K562 (cell line): ENCODE measurements around the gene RHOF. TPM values are rescaled to one million over a fixed set of nuclear protein-coding genes. Genes with fewer than 3 reads are reported as not detected.

Source experiments
- FOXA3 ChIP-seq, 2 experiments: fragments of 450-650 bp in 1 of 2; sonication (generic) in 1 of 2; formaldehyde crosslinking; IDR thresholded peaks in 1 of 2; conservative IDR thresholded peaks in 1 of 2; 2 replicates each; pipeline versions ENCODE4 v1.4.0 to v1.8.0; 2020 to 2022; ENCODE audit warnings: mild to moderate bottlenecking in 2 of 2, missing genetic modification reagents in 1 of 2
- ILK ChIP-seq: fragments of 450-650 bp; IDR thresholded peaks from 2 replicates; pipeline ENCODE4 v1.6.1; 2016; ENCODE audit warnings: missing genetic modification characterization, low read depth, mild to moderate bottlenecking, missing compliant biosample characterization, moderate library complexity, borderline replicate concordance
- KDM2B ChIP-seq: fragments of 250-450 bp; sonication (Bioruptor Pico); IDR thresholded peaks from 2 replicates; pipeline ENCODE4 v1.8.0; 2021; ENCODE audit warnings: mild to moderate bottlenecking, moderate library complexity
- POLR2B ChIP-seq: fragments of 450-650 bp; IDR thresholded peaks from 2 replicates; pipeline ENCODE4 v1.6.1; 2018; ENCODE audit warnings: low read depth; ENCODE audit not compliant: partially characterized antibody
- PYGO2 ChIP-seq: fragments of 450-650 bp; IDR thresholded peaks from 2 replicates; pipeline ENCODE4 v1.6.1; 2016; ENCODE audit warnings: mild to moderate bottlenecking, missing genetic modification characterization, moderate library complexity, missing compliant biosample characterization
- SIX5 ChIP-seq, 2 experiments: IDR thresholded peaks; 2 replicates each; pipeline ENCODE4 v1.6.1; 2011; ENCODE audit warnings: low read length in 2 of 2, borderline replicate concordance in 1 of 2, low read depth in 1 of 2, mild to moderate bottlenecking in 1 of 2, moderate library complexity in 1 of 2; ENCODE audit not compliant: insufficient read depth in 1 of 2
- SPI1 ChIP-seq: IDR thresholded peaks from 2 replicates; pipeline ENCODE4 v1.6.1; 2011; ENCODE audit warnings: low read depth, low read length, control low read depth, borderline replicate concordance
- SRF ChIP-seq, 2 experiments: fragments of 250-450, 450-650 bp in 1 of 2; sonication (Bioruptor Pico) in 1 of 2; sonication (generic) in 1 of 2; formaldehyde crosslinking; IDR thresholded peaks; 2 replicates each; pipeline versions ENCODE4 v1.5.0 to v1.5.1; 2020 to 2022; ENCODE audit warnings: mild to moderate bottlenecking in 1 of 2, missing genetic modification reagents in 1 of 2
- THAP7 ChIP-seq: fragments of 250-450 bp; sonication (Bioruptor Pico); IDR thresholded peaks from 2 replicates; pipeline ENCODE4 v1.5.0; 2021
- ZFP30 ChIP-seq: fragments of 250-450 bp; sonication (Bioruptor Pico); IDR thresholded peaks from 2 replicates; pipeline ENCODE4 v1.8.0; 2022; ENCODE audit warnings: moderate library complexity, mild to moderate bottlenecking, inconsistent platforms, borderline replicate concordance
- ZNF23 ChIP-seq: fragments of 250-450 bp; sonication (Bioruptor Pico); IDR thresholded peaks from 2 replicates; pipeline ENCODE4 v1.4.0; 2020; ENCODE audit warnings: mild to moderate bottlenecking
- ZNF584 ChIP-seq: fragments of 200-800 bp; sonication (Bioruptor generic); IDR thresholded peaks from 2 replicates; pipeline ENCODE4 v1.6.1; 2016; ENCODE audit warnings: low read depth, mild to moderate bottlenecking, missing genetic modification characterization, missing compliant biosample characterization
- polyA plus RNA-seq, 8 experiments: library from polyadenylated mRNA; depleted of rRNA in 4 of 8; stranded (reverse) in 5 of 8; unstranded in 3 of 8; fragments of >200 nt; fragmentation: Nextera tagmentation in 2 of 8; fragmentation: Illumina TruSeq in 1 of 8; extraction: Ambion mirVana in 2 of 8; extraction: Trizol in 1 of 8; gene quantifications; 2 replicates each; pipeline versions ENCODE4 v1.2.1 to v1.2.3, GENCODE V29; 2011 to 2014; ENCODE audit warnings: inconsistent platforms in 1 of 8, missing spikeins in 1 of 8
- total RNA-seq, 7 experiments: library from RNA; depleted of rRNA in 6 of 7; stranded (reverse); fragments of >200 nt in 6 of 7; fragmentation: Illumina TruSeq in 2 of 7; extraction: Trizol in 2 of 7; gene quantifications; 2 replicates each; pipeline versions ENCODE4 v1.2.1 to v1.2.3, GENCODE V29; 2011 to 2021; ENCODE audit warnings: low replicate concordance in 1 of 7
- TF ChIP-seq, protein P1 (sequence below): sonication (generic); formaldehyde crosslinking; IDR thresholded peaks from 2 replicates; pipeline ENCODE4 v1.8.0; 2022; ENCODE audit warnings: missing genetic modification reagents, mild to moderate bottlenecking, borderline replicate concordance
- TF ChIP-seq, protein P2 (sequence below): IDR thresholded peaks from 2 replicates; pipeline ENCODE4 v1.6.1; 2011; ENCODE audit warnings: borderline replicate concordance, low read depth, mild to moderate bottlenecking, moderate library complexity, low read length; ENCODE audit not compliant: insufficient read depth, poor library complexity, severe bottlenecking
- TF ChIP-seq, protein P3 (sequence below): sonication (generic); formaldehyde crosslinking; IDR thresholded peaks from 2 replicates; pipeline ENCODE4 v1.8.0; 2022; ENCODE audit warnings: mild to moderate bottlenecking, missing genetic modification reagents

The RHOF gene
- total and polyA plus RNA-seq, 9 of the 15 experiments (the other 6 are each of a cell fraction or from before 2014, with no cell fraction given) = 0.13 to 10.1 (median 4.0) TPM

DNA sequence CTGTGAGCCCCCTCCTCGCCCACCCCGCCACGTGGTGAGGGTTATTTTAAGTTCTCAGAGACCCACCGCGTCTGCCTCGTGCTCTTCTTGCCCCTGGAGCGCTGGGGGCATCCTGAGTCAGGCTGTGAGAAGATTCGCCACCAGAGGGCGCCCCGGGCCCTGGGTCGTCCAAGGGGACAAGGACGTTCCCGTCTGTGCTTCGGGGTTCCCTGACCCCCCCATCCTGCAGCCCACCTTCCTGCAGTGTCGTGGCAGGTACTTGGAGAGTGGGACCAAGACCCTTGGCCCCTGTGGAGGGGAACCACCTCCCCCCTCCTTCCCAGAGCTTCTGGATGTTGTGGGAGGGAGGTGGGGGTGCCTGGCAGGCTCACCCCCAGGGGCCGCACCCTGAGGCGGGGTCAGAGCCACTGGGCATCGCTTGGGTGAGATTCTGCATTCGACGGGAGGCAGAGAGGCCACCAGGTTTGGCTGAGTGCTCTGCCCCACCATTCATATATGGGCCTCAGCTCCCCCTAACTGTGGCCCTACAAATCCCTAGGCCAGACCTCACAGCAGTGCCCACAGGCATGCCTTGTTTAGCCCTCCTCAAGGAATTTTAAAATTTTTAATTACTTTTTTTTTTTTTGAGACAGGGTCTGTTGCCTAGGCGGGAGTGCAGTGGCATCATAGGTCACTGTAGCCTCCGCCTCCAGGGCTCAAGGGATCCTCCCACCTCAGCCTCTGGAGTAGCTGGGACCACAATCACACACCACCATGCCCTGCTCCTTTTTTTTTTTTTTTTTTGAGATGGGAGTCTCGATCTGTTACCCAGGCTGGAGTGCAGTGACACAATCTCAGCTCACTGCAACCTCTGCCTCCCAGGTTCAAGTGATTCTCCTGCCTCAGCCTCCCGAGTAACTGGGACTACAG, 17.0 kb downstream of the RHOF start (continued):
- TF ChIP-seq ZFP30 (CRISPR knock-in tag) (no peak), ILK (no peak), SRF (CRISPR knock-in tag; IDR thresholded peaks at IDR 0.05) (no peak), ZNF23 (CRISPR knock-in tag) (no peak), PYGO2 (no peak), SPI1 (no peak), POLR2B (peak; percentile 32), SIX5 (IDR thresholded peaks at IDR 0.05; ENCODE audit: borderline replicate concordance in 1 of 2, insufficient read depth in 1 of 2, low read depth in 1 of 2, low read length in 2 of 2) (no peak), ZNF584 (CRISPR knock-in tag) (no peak), KDM2B (CRISPR knock-in tag) (no peak), THAP7 (CRISPR knock-in tag) (no peak), FOXA3 (CRISPR knock-in tag; conservative IDR thresholded peaks at IDR 0.05 in 1 of 2, IDR thresholded peaks at IDR 0.05 in 1 of 2) (peak in 1 of 2 experiments; percentile 46; a peak in 1 of 4 replicates)
- TF ChIP-seq, protein P1, sequence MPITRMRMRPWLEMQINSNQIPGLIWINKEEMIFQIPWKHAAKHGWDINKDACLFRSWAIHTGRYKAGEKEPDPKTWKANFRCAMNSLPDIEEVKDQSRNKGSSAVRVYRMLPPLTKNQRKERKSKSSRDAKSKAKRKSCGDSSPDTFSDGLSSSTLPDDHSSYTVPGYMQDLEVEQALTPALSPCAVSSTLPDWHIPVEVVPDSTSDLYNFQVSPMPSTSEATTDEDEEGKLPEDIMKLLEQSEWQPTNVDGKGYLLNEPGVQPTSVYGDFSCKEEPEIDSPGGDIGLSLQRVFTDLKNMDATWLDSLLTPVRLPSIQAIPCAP (CRISPR knock-in tag) = no peak
- TF ChIP-seq, protein P2, sequence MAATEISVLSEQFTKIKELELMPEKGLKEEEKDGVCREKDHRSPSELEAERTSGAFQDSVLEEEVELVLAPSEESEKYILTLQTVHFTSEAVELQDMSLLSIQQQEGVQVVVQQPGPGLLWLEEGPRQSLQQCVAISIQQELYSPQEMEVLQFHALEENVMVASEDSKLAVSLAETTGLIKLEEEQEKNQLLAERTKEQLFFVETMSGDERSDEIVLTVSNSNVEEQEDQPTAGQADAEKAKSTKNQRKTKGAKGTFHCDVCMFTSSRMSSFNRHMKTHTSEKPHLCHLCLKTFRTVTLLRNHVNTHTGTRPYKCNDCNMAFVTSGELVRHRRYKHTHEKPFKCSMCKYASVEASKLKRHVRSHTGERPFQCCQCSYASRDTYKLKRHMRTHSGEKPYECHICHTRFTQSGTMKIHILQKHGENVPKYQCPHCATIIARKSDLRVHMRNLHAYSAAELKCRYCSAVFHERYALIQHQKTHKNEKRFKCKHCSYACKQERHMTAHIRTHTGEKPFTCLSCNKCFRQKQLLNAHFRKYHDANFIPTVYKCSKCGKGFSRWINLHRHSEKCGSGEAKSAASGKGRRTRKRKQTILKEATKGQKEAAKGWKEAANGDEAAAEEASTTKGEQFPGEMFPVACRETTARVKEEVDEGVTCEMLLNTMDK = peak; percentile 63
- TF ChIP-seq, protein P3, sequence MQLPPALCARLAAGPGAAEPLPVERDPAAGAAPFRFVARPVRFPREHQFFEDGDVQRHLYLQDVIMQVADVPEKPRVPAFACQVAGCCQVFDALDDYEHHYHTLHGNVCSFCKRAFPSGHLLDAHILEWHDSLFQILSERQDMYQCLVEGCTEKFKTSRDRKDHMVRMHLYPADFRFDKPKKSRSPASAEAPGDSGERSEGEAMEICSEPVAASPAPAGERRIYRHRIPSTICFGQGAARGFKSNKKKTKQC (CRISPR knock-in tag) = peak; percentile 32; the same call in 1 of the 2 replicates
